Ishikawa (cell line): ENCODE results near the gene SLC2A4RG.

Experiments
- CEBPB ChIP-seq: IDR thresholded peaks from 2 replicates; pipeline ENCODE4 v1.6.1; 2012
- CREB1 ChIP-seq: IDR thresholded peaks from 2 replicates; pipeline ENCODE4 v1.6.1; 2012; ENCODE audit warnings: low read depth
- EGR1 ChIP-seq: IDR thresholded peaks from 2 replicates; pipeline ENCODE4 v1.6.1; 2012
- EP300 ChIP-seq: IDR thresholded peaks from 2 replicates; pipeline ENCODE4 v1.6.1; 2012; ENCODE audit warnings: borderline replicate concordance
- FOXM1 ChIP-seq: IDR thresholded peaks from 2 replicates; pipeline ENCODE4 v1.6.1; 2012; ENCODE audit warnings: low read depth, borderline replicate concordance
- MAX ChIP-seq: IDR thresholded peaks from 2 replicates; pipeline ENCODE4 v1.6.1; 2012
- NFIC ChIP-seq: IDR thresholded peaks from 2 replicates; pipeline ENCODE4 v1.6.1; 2012
- RAD21 ChIP-seq: IDR thresholded peaks from 2 replicates; pipeline ENCODE4 v1.6.1; 2012; ENCODE audit warnings: low read depth
- REST ChIP-seq: IDR thresholded peaks from 2 replicates; pipeline ENCODE4 v1.6.1; 2012; ENCODE audit warnings: low read depth, mild to moderate bottlenecking
- TAF1 ChIP-seq: IDR thresholded peaks from 2 replicates; pipeline ENCODE4 v1.6.1; 2012; ENCODE audit warnings: low read depth, mild to moderate bottlenecking
- TCF12 ChIP-seq: IDR thresholded peaks from 2 replicates; pipeline ENCODE4 v1.6.1; 2012; ENCODE audit warnings: low read depth
- TEAD4 ChIP-seq: IDR thresholded peaks from 2 replicates; pipeline ENCODE4 v1.6.1; 2012
- USF1 ChIP-seq: IDR thresholded peaks from 2 replicates; pipeline ENCODE4 v1.6.1; 2012
- YY1 ChIP-seq: IDR thresholded peaks from 2 replicates; pipeline ENCODE4 v1.6.1; 2012; ENCODE audit warnings: low read depth
- ZBTB7A ChIP-seq: IDR thresholded peaks from 2 replicates; pipeline ENCODE4 v1.6.1; 2012; ENCODE audit warnings: low read depth

SLC2A4RG gene

GRCh38 chr20:63734111-63734945 lies 5.2 kb upstream of the SLC2A4RG start:
- TF ChIP-seq CREB1 (no peak), CEBPB (no peak), TEAD4 (no peak), YY1 (no peak), EP300 (no peak), RAD21 (no peak), NFIC (no peak), USF1 (no peak), MAX (no peak), REST (no peak), ZBTB7A (no peak)

GRCh38 chr20:63734946-63735858 lies 4.4 kb upstream of the SLC2A4RG start:
- TF ChIP-seq YY1 (no peak), USF1 (no peak), CREB1 (no peak), TCF12 (no peak), EGR1 (no peak), REST (no peak), FOXM1 (no peak), ZBTB7A (no peak), NFIC (no peak), RAD21 (no peak), TAF1 (no peak), MAX (no peak), CEBPB (no peak)

- TF ChIP-seq CEBPB = no peak
- TF ChIP-seq TEAD4 = no peak
- TF ChIP-seq RAD21 = no peak
- TF ChIP-seq TCF12 = no peak
- no peak for TF ChIP-seq MAX
Observed at GRCh38 chr20:63735859-63736718, 3.5 kb upstream of the SLC2A4RG start, which contains the start of gene LIME1. Gene LIME1 (plus strand): TSS chr20:63736664. CDS start chr20:63737550, 886 bp downstream.

- TF ChIP-seq YY1 (no peak), MAX (no peak), REST (no peak), FOXM1 (no peak), TCF12 (no peak), TAF1 (no peak), TEAD4 (no peak), NFIC (no peak), EGR1 (no peak), ZBTB7A (no peak), CEBPB (no peak), EP300 (no peak), USF1 (no peak), RAD21 (no peak), CREB1 (no peak)
Observed at GRCh38 chr20:63736893-63737694, 2.5 kb upstream of the SLC2A4RG start.
